GM04503 (cell line): ENCODE data around the gene PRPF4.
"Not testable (repeated sequence)": the region's sequence is repeated elsewhere in the genome, so short reads cannot be mapped to it uniquely, and the experiment has no call there.

Experiments used
- DNase-seq: peaks from one replicate; pipeline ENCODE4 v3.0.0-alpha.2; 2012; ENCODE audit warnings: low read depth

PRPF4 gene

GRCh38 chr9:113267911-113268566 is 7.4 kb upstream of the PRPF4 start:
- no peak for DNase-seq

- no peak for DNase-seq
Observed at GRCh38 chr9:113269355-113269754, 6.1 kb upstream of the PRPF4 start.

- DNase-seq: no peak
Observed at GRCh38 chr9:113269871-113270270, 5.6 kb upstream of the PRPF4 start.

- DNase-seq: peak; percentile 13
Observed at GRCh38 chr9:113274474-113275156, 843 bp upstream of the PRPF4 start.

GRCh38 chr9:113278840-113279239 is 3.4 kb downstream of the PRPF4 start:
- no peak for DNase-seq

- DNase-seq: no peak
Observed at GRCh38 chr9:113281356-113281755, 5.9 kb downstream of the PRPF4 start.

GRCh38 chr9:113289091-113289490 is 13.6 kb downstream of the PRPF4 start:
- DNase-seq: no peak

GRCh38 chr9:113290052-113290607 is 14.7 kb downstream of the PRPF4 start:
- no peak for DNase-seq

- DNase-seq: peak; percentile 27
Observed at GRCh38 chr9:113293285-113293878, 17.9 kb downstream of the PRPF4 start.

GRCh38 chr9:113296247-113296646 is 20.8 kb downstream of the PRPF4 start:
- not testable (repeated sequence) for DNase-seq

- no peak for DNase-seq
Observed at GRCh38 chr9:113296796-113297558, 21.5 kb downstream of the PRPF4 start.

GRCh38 chr9:113298311-113298710 is 22.9 kb downstream of the PRPF4 start:
- DNase-seq: no peak

GRCh38 chr9:113298924-113299770 is 23.7 kb downstream of the PRPF4 start:
- DNase-seq: no peak

- no peak for DNase-seq
Observed at GRCh38 chr9:113299800-113300292, 24.4 kb downstream of the PRPF4 start.

GRCh38 chr9:113301548-113301947 is 26.1 kb downstream of the PRPF4 start:
- no peak for DNase-seq

GRCh38 chr9:113302792-113303418 is 27.4 kb downstream of the PRPF4 start, which contains the start of gene RNF183:
TSS of gene RNF183 (minus strand) at chr9:113303376. CDS start at chr9:113298184, 5,192 bp downstream.
- no peak for DNase-seq

- DNase-seq: no peak
Observed at GRCh38 chr9:113306566-113306965, 31.1 kb downstream of the PRPF4 start.

- DNase-seq: no peak
Observed at GRCh38 chr9:113307396-113307975, 32.0 kb downstream of the PRPF4 start.

GRCh38 chr9:113309204-113309813 is 33.9 kb downstream of the PRPF4 start:
- DNase-seq: no peak

- DNase-seq: no peak
Observed at GRCh38 chr9:113310538-113310937, 35.1 kb downstream of the PRPF4 start.
